ENCODE measurements around the gene ADAMTS8.

Gene ADAMTS8

GRCh38 chr11:130421199-130421585 is 7.2 kb downstream of the ADAMTS8 start:
- no peak for FAIRE-seq
- no peak for DNase-seq (ENCODE audit: insufficient read length, low spot score)

- no peak for FAIRE-seq
- DNase-seq (ENCODE audit: insufficient read length, low spot score) = no peak
Measured at GRCh38 chr11:130420478-130421198, 7.8 kb downstream of the ADAMTS8 start.

- no peak for FAIRE-seq
- DNase-seq (ENCODE audit: insufficient read length, low spot score) = no peak
Measured at GRCh38 chr11:130418756-130419155, 9.7 kb downstream of the ADAMTS8 start.

GRCh38 chr11:130418210-130418609 is 10.2 kb downstream of the ADAMTS8 start:
- DNase-seq (ENCODE audit: insufficient read length, low spot score) (no peak), FAIRE-seq (no peak)

- DNase-seq (ENCODE audit: insufficient read length, low spot score) (no peak), FAIRE-seq (no peak)
Measured at GRCh38 chr11:130416906-130417305, 11.5 kb downstream of the ADAMTS8 start.

- DNase-seq (ENCODE audit: insufficient read length, low spot score) = no peak
- FAIRE-seq = no peak
Measured at GRCh38 chr11:130416530-130416882, 11.9 kb downstream of the ADAMTS8 start.

GRCh38 chr11:130415731-130416529 is 12.5 kb downstream of the ADAMTS8 start:
- DNase-seq (ENCODE audit: insufficient read length, low spot score) (no peak), FAIRE-seq (no peak)

- DNase-seq (ENCODE audit: insufficient read length, low spot score) (no peak), FAIRE-seq (no peak)
Measured at GRCh38 chr11:130414107-130415080, 14.0 kb downstream of the ADAMTS8 start.

GRCh38 chr11:130413405-130414106 is 14.9 kb downstream of the ADAMTS8 start:
- FAIRE-seq (no peak), DNase-seq (ENCODE audit: insufficient read length, low spot score) (peak; percentile 33)

GRCh38 chr11:130411223-130411622 is 17.2 kb downstream of the ADAMTS8 start:
- FAIRE-seq = no peak
- DNase-seq (ENCODE audit: insufficient read length, low spot score) = no peak

GRCh38 chr11:130409594-130410388 is 18.6 kb downstream of the ADAMTS8 start:
- no peak for FAIRE-seq
- DNase-seq (ENCODE audit: insufficient read length, low spot score) = no peak

GRCh38 chr11:130408901-130409300 is 19.5 kb downstream of the ADAMTS8 start:
- FAIRE-seq (no peak), DNase-seq (ENCODE audit: insufficient read length, low spot score) (no peak)

- DNase-seq (ENCODE audit: insufficient read length, low spot score) = no peak
- FAIRE-seq = no peak
Measured at GRCh38 chr11:130408401-130408890, 20.0 kb downstream of the ADAMTS8 start.

GRCh38 chr11:130407978-130408377 is 20.4 kb downstream of the ADAMTS8 start:
- peak; percentile 54 for DNase-seq (ENCODE audit: insufficient read length, low spot score)

GRCh38 chr11:130405428-130405827 is 23.0 kb downstream of the ADAMTS8 start:
- DNase-seq (ENCODE audit: insufficient read length, low spot score) (no peak), FAIRE-seq (no peak)

More at GRCh38 chr11:130407978-130408377, 20.4 kb downstream of the ADAMTS8 start:
- FAIRE-seq = no peak

- no peak for DNase-seq (ENCODE audit: insufficient read length, low spot score)
- no peak for FAIRE-seq
Measured at GRCh38 chr11:130404727-130405126, 23.7 kb downstream of the ADAMTS8 start.

GRCh38 chr11:130403967-130404366 is 24.4 kb downstream of the ADAMTS8 start:
- FAIRE-seq (no peak), DNase-seq (ENCODE audit: insufficient read length, low spot score) (no peak)

GRCh38 chr11:130403271-130403804 is 25.1 kb downstream of the ADAMTS8 start:
- FAIRE-seq (no peak), DNase-seq (ENCODE audit: insufficient read length, low spot score) (peak; percentile 30)

GRCh38 chr11:130402570-130402969 is 25.8 kb downstream of the ADAMTS8 start:
- DNase-seq (ENCODE audit: insufficient read length, low spot score) = no peak
- no peak for FAIRE-seq

All from HTR-8/SVneo (cell line).